Loucy (cell line): ENCODE results near the gene INPP4B.

Experiments used
- H2AFZ ChIP-seq: fragments of 200-600 bp; sonication (generic); 2 replicates; pipeline ENCODE4 v1.6.0; 2016; ENCODE audit warnings: antibody characterized with exemption, mild to moderate bottlenecking, low read length, moderate library complexity
- H3F3A ChIP-seq: fragments of 200-600 bp; 2 replicates; pipeline ENCODE4 v1.6.0; 2016; ENCODE audit warnings: antibody characterized with exemption, low read depth, mild to moderate bottlenecking
- H3K27me3 ChIP-seq: fragments of 200-600 bp; sonication (generic); 2 replicates; pipeline ENCODE4 v1.6.1; 2014; ENCODE audit warnings: low read length, mild to moderate bottlenecking; ENCODE audit not compliant: insufficient read depth, poor library complexity, severe bottlenecking
- H3K36me3 ChIP-seq: fragments of 200-600 bp; sonication (generic); 2 replicates; pipeline ENCODE4 v1.6.1; 2016; ENCODE audit warnings: low read length; ENCODE audit not compliant: insufficient read depth
- H3K4me1 ChIP-seq: fragments of 200-600 bp; sonication (generic); 2 replicates; pipeline ENCODE4 v1.5.1; 2014; ENCODE audit warnings: low read length, mild to moderate bottlenecking; ENCODE audit not compliant: insufficient read depth, poor library complexity, severe bottlenecking
- H3K4me2 ChIP-seq: fragments of 200-600 bp; sonication (generic); 2 replicates; pipeline ENCODE4 v1.6.0; 2014; ENCODE audit warnings: antibody characterized with exemption, low read length, low read depth, mild to moderate bottlenecking; ENCODE audit not compliant: poor library complexity, severe bottlenecking
- H3K4me3 ChIP-seq: fragments of 200-600 bp; sonication (generic); 2 replicates; pipeline ENCODE4 v1.5.1; 2014; ENCODE audit warnings: low read length, mild to moderate bottlenecking, mixed read lengths; ENCODE audit not compliant: poor library complexity, severe bottlenecking
- H3K79me2 ChIP-seq: fragments of 200-600 bp; sonication (generic); 2 replicates; pipeline ENCODE4 v1.6.1; 2014; ENCODE audit warnings: low read length; ENCODE audit not compliant: insufficient read depth
- H3K9ac ChIP-seq: fragments of 200-600 bp; sonication (generic); 2 replicates; pipeline ENCODE4 v1.6.0; 2014; ENCODE audit warnings: mild to moderate bottlenecking, low read depth, low read length, moderate library complexity; ENCODE audit not compliant: poor library complexity, severe bottlenecking
- H3K9me2 ChIP-seq: fragments of 200-600 bp; sonication (generic); replicated peaks from 2 replicates; pipeline ENCODE4 v1.6.1; 2016; ENCODE audit warnings: low read depth, low read length, mixed read lengths
- H3K9me3 ChIP-seq: fragments of 200-600 bp; sonication (generic); 2 replicates; pipeline ENCODE4 v1.6.1; 2014; ENCODE audit warnings: mild to moderate bottlenecking, antibody characterized with exemption, low read length, low read depth; ENCODE audit not compliant: insufficient read depth
- H4K20me1 ChIP-seq: fragments of 200-600 bp; sonication (generic); 2 replicates; pipeline ENCODE4 v1.6.0; 2014; ENCODE audit warnings: antibody characterized with exemption, low read length, mild to moderate bottlenecking; ENCODE audit not compliant: insufficient read depth, poor library complexity, severe bottlenecking
- EZH2phosphoT487 ChIP-seq: fragments of 200-600 bp; IDR thresholded peaks from 2 replicates; pipeline ENCODE4 v1.6.1; 2018; ENCODE audit warnings: antibody characterized with exemption, mild to moderate bottlenecking, moderate library complexity, borderline replicate concordance
- TF ChIP-seq, protein P1 (sequence below): fragments of 200-600 bp; sonication (generic); conservative IDR thresholded peaks from 2 replicates; pipeline ENCODE4 v1.5.1; 2014; ENCODE audit warnings: mild to moderate bottlenecking, antibody characterized with exemption, low read length

INPP4B gene

GRCh38 chr4:142144813-142145212 is 701.3 kb downstream of the INPP4B start:
- Histone ChIP-seq H3K4me1 (no peaks in the 10 kb centered on the region), H3K9ac (no peak overlapping the region), H3F3A (no peaks in the 10 kb centered on the region), H3K79me2 (no peaks in the 10 kb centered on the region), H3K36me3 (peaks cover 18% of the 10 kb centered on the region; the same call in 1 of the 2 replicates), H3K4me2 (no peak overlapping the region), H3K4me3 (no peak overlapping the region), H3K9me3 (no peaks in the 10 kb centered on the region), H2AFZ (no peak overlapping the region), H3K9me2 (no peaks in the 10 kb centered on the region), H3K27me3 (no peaks in the 10 kb centered on the region), H4K20me1 (no peaks in the 10 kb centered on the region)
- no peak for TF ChIP-seq EZH2phosphoT487
- TF ChIP-seq, protein P1, sequence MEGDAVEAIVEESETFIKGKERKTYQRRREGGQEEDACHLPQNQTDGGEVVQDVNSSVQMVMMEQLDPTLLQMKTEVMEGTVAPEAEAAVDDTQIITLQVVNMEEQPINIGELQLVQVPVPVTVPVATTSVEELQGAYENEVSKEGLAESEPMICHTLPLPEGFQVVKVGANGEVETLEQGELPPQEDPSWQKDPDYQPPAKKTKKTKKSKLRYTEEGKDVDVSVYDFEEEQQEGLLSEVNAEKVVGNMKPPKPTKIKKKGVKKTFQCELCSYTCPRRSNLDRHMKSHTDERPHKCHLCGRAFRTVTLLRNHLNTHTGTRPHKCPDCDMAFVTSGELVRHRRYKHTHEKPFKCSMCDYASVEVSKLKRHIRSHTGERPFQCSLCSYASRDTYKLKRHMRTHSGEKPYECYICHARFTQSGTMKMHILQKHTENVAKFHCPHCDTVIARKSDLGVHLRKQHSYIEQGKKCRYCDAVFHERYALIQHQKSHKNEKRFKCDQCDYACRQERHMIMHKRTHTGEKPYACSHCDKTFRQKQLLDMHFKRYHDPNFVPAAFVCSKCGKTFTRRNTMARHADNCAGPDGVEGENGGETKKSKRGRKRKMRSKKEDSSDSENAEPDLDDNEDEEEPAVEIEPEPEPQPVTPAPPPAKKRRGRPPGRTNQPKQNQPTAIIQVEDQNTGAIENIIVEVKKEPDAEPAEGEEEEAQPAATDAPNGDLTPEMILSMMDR: no peak

DNA sequence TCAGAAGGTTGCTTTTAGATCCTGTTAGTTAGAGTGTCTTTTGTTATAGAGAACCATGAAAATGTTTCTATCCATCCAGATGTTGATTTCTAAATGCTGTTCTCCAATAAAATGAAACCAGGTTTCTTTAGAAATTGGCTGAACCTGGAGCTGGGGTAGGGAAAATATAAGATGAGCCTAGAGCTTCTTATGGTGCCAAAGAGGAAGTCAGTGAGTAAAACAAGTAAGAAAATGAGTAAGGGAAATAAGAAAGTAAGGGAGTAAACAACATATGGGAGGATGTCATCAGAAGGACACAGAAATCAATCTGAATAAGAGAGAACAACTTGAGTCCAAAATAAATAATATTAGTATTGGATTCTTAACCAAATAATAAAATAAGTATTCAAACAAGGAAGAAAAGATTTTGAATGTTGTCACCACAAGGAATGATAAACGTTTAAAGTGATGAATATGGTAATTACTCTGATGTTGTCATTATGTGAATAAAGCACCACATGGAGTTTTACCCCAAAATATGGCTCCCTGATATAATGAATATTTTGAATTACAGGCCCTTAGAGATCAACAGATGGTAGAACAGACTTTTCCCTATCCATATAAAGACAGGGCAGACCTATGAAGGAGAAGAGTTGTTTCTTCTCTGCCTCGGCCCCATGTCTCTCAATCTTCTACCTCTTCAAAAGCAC is 703.6 kb downstream of the INPP4B start:
- Histone ChIP-seq H3K4me3 (no peak overlapping the region), H3K36me3 (peaks cover 21% of the 10 kb centered on the region; the same call in 1 of the 2 replicates), H3K9me2 (no peaks in the 10 kb centered on the region), H3K9ac (no peak overlapping the region), H3K79me2 (no peaks in the 10 kb centered on the region), H4K20me1 (no peaks in the 10 kb centered on the region), H3K9me3 (no peaks in the 10 kb centered on the region), H3K27me3 (no peaks in the 10 kb centered on the region), H3F3A (no peaks in the 10 kb centered on the region), H3K4me2 (no peak overlapping the region), H3K4me1 (no peaks in the 10 kb centered on the region), H2AFZ (no peak overlapping the region)
- TF ChIP-seq, protein P1: no peak
- TF ChIP-seq EZH2phosphoT487: no peak

DNA sequence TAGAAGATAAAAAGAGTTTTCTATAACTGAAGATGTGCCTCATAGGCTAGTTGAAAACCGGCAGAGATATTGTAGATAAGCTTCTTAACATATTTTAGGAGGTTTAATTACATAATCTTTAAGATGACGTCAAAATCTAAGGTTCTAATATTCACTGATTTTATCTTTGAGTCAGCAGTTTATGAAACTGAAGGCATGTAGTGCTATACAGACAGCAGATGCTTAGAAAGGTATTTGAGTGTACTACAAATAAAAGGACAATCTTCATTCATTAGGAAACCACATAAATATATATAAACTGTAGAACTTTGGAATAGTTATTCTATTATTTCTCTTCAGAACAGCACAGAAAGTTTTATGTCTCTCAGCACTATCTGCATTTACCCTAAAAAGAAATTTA is 704.9 kb downstream of the INPP4B start:
- Histone ChIP-seq H3K9me2 (no peaks in the 10 kb centered on the region), H3K9ac (no peak overlapping the region), H4K20me1 (no peaks in the 10 kb centered on the region), H3K4me3 (no peak overlapping the region), H3K79me2 (no peaks in the 10 kb centered on the region), H2AFZ (no peak overlapping the region), H3F3A (no peaks in the 10 kb centered on the region), H3K4me1 (no peaks in the 10 kb centered on the region), H3K36me3 (peaks cover 27% of the 10 kb centered on the region; the same call in 1 of the 2 replicates), H3K9me3 (no peaks in the 10 kb centered on the region), H3K4me2 (no peak overlapping the region), H3K27me3 (no peaks in the 10 kb centered on the region)
- TF ChIP-seq, protein P1: no peak
- TF ChIP-seq EZH2phosphoT487: no peak
